Iris pigment epithelial cell (primary cell): ENCODE data around the gene CHMP4A.
A peak's percentile ranks its signal among the peaks of the same experiment; 100 is the strongest.

ENCODE experiments used
- DNase-seq: peaks from one replicate; pipeline ENCODE4 v3.0.0-alpha.2; 2011; ENCODE audit warnings: low read depth

CHMP4A gene

GRCh38 chr14:24195186-24196070 lies 17.9 kb downstream of the CHMP4A start, which contains the start of gene TM9SF1:
Gene TM9SF1 (minus strand): TSS chr14:24195441. CDS start chr14:24195019, 422 bp downstream.
- DNase-seq: peak; percentile 90

DNA sequence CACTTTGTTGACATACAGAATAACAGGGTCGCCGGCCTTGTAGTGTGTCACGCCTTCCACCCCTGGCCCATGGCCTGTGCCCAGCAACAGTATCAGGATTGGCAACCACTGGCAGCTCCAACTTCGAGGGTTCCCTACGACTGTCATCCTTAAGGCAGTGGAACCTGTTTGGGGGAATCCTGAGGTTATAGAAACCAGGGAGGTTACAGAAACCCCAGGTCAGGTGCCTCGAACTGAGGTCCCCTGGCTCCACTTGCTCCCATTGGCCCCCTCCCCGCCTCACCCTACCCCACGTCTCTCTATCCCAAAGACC lies 18.5 kb downstream of the CHMP4A start:
- no peak for DNase-seq

GRCh38 chr14:24194186-24194872 lies 19.0 kb downstream of the CHMP4A start:
- no peak for DNase-seq

DNA sequence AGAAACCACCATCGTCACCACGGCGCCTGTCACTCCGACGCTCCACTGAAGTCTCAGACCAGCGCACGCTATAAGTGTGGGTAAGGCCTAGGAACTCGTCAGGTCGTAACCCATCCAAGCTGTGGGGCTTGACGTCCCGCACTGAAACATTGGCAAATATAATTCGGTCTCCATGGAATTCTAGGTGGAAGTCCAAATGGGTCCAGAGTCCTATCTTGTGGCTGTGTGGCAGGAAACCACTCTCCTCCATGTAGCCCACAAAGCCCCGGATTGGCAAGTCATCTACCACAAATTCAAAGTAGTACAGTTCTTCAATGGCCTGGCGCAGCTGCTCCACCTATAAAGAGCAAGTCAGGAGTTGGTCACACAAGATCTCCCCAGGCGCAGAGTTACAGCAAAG lies 20.4 kb downstream of the CHMP4A start:
- DNase-seq: no peak

DNA sequence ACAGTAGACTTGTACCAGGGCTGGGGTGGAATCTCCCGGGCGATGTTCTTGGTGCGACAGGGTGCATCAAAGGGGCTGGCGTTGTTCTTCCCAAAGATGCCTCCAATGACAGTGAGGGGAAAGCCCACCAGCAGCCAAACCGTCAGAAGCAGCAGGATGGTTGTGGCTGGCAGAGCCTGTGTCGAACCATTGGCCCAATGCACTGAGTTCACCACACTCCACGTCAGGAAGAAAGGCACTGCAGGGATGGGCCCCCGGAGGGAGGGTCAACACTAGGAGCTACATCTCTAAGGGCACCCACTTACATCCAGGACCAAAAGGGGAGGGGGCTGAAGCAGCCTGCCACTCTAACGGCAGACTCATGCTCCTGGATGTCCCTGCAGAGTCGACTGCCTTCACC lies 22.9 kb downstream of the CHMP4A start:
- DNase-seq: no peak

DNA sequence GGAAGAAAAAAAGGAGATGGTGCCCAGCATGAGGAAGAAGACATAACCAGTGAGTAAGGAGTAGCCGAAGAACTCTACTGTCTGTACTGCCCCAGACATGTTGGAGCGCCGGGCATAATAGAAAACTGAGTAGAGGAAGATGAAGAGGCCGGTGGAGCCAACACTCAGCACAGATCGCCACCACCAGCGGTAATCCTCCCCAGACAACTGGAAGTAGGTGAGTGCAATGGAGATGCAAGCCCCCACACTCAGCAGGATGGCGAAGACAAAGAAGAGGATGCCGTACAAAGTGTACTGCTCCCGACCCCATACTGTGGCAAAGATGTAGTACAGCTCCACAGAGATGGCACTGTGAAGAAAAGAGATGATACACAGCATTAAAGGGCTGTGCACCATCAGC lies 23.8 kb downstream of the CHMP4A start:
- no peak for DNase-seq

DNA sequence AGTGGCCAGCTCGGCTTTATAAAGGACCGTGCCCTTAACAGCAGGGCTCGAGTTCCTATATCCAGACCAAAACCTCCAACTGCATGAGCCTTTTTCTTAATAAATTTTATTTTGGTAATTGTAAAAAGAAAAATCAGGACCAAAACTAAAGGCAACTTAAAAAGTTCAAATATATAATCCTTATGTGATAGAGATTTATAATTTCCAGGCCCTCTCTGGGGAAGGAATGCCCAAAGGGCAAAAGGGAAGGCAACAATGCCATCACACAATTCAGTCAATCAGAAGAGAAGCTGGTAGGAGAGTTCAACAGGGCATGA lies 24.3 kb downstream of the CHMP4A start:
- no peak for DNase-seq

DNA sequence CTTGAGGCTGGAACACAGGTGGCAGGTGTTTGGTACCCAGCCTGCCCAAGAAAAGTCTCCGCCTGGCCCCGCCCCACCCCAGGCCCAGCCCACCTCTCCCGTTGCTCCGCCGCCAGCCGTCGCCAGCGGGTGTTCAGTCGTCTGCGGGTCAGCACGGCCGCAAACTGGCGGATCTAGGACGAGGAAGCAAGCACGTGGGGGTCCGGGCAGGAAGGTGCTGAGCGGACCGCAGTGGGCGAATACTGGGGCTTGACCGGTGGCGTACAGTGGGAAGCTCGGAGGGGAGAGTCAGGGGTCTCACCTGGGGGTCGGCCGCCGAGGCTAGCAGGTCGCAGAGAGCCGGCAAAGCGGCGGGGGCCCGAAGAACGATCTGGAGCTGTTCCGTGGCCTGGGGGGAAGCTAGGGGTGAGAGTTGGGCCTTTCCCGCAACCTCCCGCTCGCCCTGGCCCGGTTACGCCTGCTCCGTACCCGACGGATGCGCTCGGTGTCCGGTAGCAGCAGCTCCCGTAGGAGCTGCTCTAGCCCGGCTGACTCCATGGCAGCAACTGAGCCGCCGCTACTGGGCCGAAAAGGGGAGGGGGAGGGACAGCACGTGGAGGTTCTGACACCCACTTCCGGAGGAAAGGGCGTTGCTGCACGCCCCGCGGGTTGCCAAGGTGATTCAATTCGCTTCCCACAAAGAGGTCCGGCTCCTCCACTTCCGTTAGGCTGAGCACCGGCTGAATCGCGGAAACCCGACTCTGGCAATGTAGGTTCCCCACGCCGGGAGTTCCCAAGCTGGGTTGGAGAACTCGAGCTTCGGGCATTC lies 24.8 kb downstream of the CHMP4A start, which contains the start of gene IPO4:
Gene IPO4 (minus strand): TSS at position 566 of the 808 bp plus-strand sequence. CDS start 29 bp downstream, at position 537.
- DNase-seq: peak; percentile 99

DNA sequence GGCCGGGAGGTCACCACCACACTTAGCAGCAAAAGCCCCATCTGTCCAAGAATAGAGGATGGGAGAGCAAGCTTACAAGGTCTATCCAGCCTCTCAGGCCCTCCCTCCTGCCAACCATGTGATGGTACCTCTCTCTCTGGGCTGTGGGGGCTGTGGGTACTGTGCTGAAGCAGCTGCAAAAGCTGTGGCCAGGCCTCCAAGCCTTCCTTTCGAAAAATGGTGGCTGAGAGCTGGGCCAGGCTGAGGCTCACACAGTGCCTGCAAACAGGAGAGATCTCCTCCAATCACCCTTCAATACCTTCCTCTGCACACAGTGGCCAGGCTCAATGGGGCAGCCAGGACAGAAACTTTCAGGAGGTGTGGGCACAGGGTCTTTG lies 25.8 kb downstream of the CHMP4A start:
- DNase-seq: no peak

DNA sequence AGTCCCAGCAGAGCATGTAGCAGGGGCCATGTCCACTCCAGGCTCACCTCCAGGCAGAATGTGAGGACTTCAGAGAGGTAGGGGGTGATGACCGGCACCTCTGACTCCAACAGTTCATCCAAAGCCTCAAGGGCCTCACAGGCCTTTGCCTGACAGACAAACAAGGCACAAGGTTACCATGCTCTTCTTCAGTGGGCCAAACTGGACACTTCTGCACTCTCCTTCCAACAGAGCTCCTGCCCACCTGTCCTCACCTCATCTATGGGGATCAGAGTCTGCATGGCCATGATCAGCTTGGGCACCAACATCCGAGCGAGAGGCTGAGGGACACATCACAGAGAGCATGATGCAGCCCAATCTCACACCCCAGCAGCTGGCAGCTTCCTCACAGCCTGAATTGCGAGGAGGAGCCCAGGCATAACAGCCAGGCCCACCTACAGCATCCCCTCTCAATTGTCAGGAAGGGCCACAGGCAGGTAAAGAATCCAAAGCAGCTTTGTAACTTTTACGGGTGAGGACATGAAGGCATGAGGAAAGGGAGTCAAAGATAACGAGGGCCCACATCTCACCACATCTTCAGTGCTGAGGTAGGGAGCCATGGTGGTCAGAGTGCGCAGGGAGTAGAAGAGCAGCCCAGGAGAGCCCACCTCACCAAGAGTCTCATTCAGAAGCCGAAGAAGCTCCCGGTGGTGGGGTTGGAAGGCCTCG lies 26.3 kb downstream of the CHMP4A start:
- DNase-seq: no peak

- DNase-seq: no peak
Measured at GRCh38 chr14:24185741-24186140, 27.5 kb downstream of the CHMP4A start.

DNA sequence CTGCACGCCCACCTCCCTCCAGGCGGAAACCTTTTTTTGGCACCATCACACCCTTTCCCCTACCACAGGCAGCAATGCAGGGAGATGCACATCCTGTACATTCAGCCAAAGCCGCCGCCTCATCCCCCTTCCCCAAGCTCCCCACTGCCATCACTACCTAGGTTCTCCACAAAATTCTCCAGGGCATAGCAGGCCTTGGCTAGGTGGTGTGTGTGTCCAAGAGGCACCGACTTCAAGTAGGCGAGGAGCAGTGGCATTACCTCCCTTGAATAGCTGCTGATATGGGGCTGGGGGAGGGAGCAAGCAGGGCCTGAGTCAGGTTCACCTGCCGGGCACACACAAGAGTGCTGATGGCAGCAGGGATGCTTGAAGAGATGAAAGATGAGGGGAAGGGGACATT lies 28.3 kb downstream of the CHMP4A start:
- no peak for DNase-seq

GRCh38 chr14:24184104-24184970 lies 29.0 kb downstream of the CHMP4A start:
- DNase-seq: no peak

DNA sequence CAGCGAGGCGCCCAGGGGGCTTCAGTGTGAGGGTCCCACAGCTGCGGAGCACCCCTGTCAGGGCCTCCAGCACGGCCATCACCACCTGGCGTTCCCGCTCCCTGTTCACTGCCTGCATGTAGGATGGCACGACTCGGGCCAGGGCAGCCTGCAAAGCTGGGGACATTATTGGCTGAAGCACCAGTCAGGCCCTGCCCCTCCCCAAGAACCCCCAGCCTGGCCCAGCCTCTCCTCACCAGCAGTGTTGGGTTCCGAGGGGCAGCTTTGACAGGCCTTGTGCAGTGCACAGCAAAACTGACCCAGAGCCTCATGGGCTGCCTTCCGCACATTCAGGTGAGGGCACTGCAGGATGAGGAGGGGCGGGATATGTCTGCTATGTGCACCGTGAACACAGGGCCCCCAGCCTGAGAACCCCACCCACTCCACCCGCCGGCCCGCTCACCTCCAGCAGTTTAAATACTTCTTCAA lies 30.2 kb downstream of the CHMP4A start:
- DNase-seq: no peak

DNA sequence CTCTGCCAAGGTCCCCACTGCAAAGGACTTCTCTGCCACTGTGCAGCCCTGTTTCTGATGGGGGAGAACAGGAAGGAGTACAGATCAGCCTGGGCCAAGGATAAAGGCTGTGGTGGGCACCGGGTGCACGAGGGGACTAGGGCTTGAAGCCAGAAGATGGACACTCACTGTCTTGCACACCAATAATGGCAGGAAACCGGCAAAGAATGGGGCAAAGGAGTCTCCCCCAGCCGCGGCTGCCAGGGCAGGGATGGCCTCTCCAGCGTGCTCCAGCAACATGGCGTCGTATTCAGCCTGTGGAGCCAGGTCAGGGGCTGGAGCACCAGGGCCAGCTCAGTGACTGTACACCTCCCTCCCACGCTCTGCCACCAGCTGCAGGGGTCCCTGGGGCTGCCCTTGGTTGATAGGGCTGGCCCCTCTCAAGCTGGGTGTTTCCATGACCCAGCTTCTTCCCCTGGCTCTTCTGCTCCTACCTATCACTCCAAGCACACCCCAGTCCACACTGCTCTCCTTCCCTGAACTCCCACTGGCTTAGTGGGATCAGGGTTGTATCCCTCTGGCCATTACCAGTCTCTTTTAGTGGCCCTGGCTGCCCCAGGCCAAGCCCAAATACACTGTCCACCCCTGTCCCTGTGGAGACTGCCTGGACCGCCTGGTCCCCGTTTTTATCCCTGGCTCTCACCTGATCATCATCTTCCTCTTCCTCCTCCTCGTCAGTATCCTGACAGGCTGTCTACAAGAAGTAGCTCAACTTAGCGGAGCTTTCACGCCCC lies 31.0 kb downstream of the CHMP4A start:
- no peak for DNase-seq

- no peak for DNase-seq
Measured at GRCh38 chr14:24181371-24182077, 31.8 kb downstream of the CHMP4A start.

DNA sequence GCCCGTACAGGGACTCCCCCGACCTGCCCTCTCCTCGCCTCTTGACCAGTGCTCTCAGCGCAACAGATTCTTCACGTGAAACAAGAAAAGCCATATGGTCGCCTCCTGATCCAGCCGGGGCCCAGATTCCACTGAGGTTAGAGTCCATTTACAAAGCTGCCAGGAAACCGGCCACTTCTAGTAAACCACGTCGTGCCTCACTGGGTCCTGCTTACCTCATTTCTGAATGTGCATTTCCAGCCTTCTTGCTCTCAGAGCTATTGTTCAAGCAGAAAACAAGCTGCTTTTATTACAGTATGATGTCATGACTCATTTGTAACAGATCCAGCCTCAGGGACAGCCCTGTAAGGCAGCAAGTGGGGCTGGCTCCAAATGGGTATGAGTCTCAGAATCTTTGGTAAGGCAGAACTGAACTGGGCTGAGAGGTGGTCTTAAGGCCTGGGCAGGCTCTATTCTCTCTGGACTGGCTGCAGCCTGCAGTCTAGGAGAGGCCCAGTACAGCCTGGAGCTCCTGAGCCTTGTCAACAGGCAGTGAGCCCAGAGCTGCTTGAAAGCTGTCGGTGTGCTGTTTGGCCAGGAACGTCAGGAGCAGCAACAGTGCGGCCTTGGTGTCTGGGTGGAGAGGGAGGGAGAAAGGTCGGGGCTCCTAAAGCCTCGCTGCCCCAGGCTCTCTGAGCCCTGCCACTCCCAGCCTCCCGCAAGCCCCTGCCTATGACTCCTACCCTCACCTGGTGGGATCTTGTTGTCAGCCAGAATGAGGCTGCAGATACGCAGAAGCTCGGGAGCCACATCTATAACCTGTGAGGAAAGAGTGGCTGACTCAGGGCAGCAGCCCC lies 33.1 kb downstream of the CHMP4A start:
- peak; percentile 84 for DNase-seq

DNA sequence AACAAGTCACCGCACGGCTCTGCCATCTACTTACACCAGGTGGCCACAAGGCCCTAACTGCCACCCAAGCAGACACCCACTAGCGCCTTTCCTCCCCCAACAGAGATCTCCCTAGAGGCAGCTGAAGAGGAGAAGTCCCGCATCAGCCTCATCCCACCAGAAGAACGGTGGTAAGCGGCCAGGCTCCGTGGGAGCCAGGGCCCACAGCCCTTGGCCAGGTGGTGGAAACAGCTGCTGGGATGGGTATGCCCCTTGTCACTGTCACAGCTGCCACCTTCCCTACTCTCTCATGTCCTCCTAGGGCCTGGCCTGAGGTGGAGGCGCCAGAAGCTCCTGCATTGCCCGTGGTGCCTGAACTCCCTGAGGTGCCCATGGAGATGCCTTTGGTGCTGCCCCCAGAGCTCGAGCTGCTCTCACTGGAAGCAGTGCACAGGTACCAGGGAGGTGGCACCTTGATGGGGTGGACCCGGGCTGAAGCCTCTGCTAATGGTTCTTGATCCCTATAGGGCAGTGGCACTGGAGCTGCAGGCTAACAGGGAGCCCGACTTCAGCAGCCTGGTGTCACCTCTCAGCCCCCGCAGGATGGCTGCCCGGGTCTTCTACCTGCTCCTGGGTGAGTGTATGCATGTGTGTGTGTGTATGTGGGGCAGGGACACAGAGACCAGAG lies 33.9 kb downstream of the CHMP4A start:
- no peak for DNase-seq
